ENCODE results near the gene PKD2L1.

Gene PKD2L1

DNA sequence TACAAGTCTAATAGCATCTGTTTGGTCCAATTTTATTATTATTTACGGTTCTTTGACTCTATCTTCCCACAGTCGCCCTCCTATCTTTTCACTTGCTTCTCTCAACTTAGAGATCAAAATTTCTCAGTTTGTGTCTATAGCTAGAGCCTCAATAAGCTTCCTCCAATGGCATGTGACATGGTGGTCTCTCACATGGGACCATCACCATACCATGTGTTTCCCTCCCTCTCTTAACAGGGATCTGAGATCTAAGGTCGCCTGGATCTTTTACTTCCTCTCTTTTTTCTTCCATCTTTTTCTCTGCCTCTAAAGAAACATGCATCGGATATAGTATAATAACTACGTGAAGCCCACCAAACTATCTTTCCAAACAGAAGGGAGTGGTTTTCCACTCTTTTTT is 1.8 kb downstream of the PKD2L1 start:
- TF ChIP-seq, protein P1, sequence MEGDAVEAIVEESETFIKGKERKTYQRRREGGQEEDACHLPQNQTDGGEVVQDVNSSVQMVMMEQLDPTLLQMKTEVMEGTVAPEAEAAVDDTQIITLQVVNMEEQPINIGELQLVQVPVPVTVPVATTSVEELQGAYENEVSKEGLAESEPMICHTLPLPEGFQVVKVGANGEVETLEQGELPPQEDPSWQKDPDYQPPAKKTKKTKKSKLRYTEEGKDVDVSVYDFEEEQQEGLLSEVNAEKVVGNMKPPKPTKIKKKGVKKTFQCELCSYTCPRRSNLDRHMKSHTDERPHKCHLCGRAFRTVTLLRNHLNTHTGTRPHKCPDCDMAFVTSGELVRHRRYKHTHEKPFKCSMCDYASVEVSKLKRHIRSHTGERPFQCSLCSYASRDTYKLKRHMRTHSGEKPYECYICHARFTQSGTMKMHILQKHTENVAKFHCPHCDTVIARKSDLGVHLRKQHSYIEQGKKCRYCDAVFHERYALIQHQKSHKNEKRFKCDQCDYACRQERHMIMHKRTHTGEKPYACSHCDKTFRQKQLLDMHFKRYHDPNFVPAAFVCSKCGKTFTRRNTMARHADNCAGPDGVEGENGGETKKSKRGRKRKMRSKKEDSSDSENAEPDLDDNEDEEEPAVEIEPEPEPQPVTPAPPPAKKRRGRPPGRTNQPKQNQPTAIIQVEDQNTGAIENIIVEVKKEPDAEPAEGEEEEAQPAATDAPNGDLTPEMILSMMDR (conservative IDR thresholded peaks at IDR 0.05; ENCODE audit: control insufficient read depth, insufficient read depth, low read depth, low read length), result no peak
- H3K4me3 ChIP-seq (ENCODE audit: control insufficient read depth, low read depth, low read length), result no peak overlapping the region
- no peak for DNase-seq (ENCODE audit: low read depth)

- TF ChIP-seq, protein P1 (conservative IDR thresholded peaks at IDR 0.05; ENCODE audit: control insufficient read depth, insufficient read depth, low read depth, low read length), result no peak
- DNase-seq (ENCODE audit: low read depth), result no peak
- no peak overlapping the region for H3K4me3 ChIP-seq (ENCODE audit: control insufficient read depth, low read depth, low read length)
Measured at GRCh38 chr10:100327718-100328009, 2.4 kb downstream of the PKD2L1 start.

DNA sequence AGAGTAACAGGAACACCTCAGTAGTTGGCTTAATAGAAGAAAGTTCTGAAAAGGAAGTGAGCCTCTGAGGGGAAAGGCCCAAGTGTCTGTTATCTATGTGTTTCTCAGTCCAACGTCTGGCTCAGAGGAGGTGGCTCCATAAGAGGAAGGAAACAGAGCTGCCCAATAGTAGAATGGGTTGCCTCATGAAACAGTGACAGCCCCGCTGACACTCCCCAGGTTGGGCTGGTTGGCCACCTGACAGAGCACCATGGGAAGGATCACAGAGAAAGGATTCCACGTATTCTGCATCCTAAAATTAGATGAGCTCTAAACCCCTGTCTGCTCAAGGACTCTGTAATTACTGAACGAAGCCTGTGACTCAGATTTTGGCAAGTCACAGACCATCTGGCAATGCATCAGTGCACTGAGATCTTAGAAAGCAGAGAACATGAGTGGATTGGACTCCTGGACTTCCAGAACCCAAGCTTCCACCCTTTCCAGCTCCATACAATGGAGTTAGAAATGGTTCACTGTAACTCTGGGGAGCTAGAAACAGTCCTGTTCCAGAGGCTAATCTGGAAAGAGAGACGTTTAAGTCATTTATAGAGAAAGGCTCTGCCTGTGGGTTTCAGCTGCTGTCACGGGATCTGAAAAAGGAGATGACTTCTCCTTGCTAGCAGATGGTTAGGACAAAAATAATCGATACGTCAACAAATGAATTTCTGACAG is 2.9 kb downstream of the PKD2L1 start:
- DNase-seq (ENCODE audit: low read depth), result peak; percentile 64
- H3K4me3 ChIP-seq (ENCODE audit: control insufficient read depth, low read depth, low read length), result no peak overlapping the region
- TF ChIP-seq, protein P1 (conservative IDR thresholded peaks at IDR 0.05; ENCODE audit: control insufficient read depth, insufficient read depth, low read depth, low read length), result no peak

DNA sequence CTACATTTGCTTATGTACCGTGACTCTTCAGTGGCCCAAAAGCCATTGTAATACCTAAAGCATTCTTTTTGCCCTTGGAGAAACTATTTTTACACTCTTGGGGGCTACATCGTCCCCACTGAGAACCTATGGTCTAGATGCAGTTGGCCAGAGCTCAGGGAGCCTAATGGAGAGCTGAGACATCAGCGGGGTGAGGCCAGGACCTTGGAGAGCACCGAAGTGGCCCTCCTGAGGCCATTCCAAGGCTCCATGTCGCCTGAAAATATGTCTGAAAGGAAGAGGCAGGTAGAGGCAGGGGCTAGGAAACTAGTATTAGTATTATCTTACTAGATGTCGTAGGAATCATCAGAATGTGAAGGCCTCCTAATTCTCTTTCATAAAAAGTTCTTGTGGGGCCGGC is 4.9 kb downstream of the PKD2L1 start:
- H3K4me3 ChIP-seq (ENCODE audit: control insufficient read depth, low read depth, low read length), result no peak overlapping the region
- TF ChIP-seq, protein P1 (conservative IDR thresholded peaks at IDR 0.05; ENCODE audit: control insufficient read depth, insufficient read depth, low read depth, low read length), result no peak
- DNase-seq (ENCODE audit: low read depth), result no peak

DNA sequence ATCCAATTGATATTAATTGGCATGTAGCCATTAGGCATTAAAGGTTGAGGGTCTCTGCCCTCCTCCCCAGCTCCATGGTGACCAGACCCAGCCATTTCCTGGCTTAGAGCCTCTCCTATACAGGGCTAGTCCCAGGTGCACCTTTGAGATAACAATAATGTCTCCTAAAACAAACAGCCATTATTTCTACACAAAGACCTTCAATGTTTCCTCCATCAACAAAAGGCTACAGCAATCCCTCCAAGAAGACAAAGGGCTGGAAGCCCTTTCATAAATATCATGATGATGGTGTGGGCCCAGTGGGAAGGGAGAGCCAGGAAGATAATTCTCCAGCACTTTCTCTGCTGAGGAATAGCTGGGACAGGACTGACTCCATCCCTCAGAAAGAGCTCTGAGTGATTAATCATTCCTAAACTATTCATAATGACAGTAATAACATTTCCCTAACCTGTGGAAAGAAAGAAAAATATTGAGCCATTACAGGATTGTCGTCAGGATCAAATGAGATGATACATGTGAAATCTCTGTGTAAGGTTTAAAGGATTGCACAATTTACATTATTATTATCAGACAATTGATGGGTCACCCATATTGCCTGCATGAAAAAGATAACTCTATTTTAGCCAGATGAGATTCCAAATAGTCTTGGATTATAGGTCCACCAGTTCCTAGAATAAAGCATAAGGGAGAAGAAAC is 10.2 kb downstream of the PKD2L1 start:
- no peak for DNase-seq (ENCODE audit: low read depth)
- TF ChIP-seq, protein P1 (conservative IDR thresholded peaks at IDR 0.05; ENCODE audit: control insufficient read depth, insufficient read depth, low read depth, low read length), result no peak
- H3K4me3 ChIP-seq (ENCODE audit: control insufficient read depth, low read depth, low read length), result no peak overlapping the region

DNA sequence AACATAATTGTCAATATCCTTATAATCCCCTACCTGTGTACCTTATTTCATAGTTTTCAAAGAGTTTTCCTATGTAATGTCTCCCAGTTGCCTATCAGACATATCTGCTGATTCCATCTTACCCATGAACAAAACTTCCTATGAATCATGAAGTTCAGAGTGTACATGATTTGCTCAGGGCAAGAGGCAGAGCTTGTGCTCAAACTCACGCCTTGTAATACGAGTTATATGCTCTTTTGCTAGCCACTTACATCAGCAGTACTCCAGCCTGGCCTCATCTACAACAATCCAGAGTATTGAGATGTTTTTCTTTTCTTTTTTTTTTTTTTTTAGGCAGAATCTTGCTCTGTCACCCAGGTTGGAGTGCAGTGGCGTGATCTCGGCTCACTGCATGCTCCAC is 11.8 kb downstream of the PKD2L1 start:
- DNase-seq (ENCODE audit: low read depth), result no peak
- no peak overlapping the region for H3K4me3 ChIP-seq (ENCODE audit: control insufficient read depth, low read depth, low read length)
- TF ChIP-seq, protein P1 (conservative IDR thresholded peaks at IDR 0.05; ENCODE audit: control insufficient read depth, insufficient read depth, low read depth, low read length), result no peak
